Lower leg skin (tissue), 3 donors: ENCODE data around the gene IRX6.

Source experiments
- CTCF ChIP-seq, 3 donors: fragments of 450-650 bp; IDR thresholded peaks; one replicate each; pipeline ENCODE4 v1.5.1; 2016; ENCODE audit warnings: antibody characterized with exemption in 3 of 3, mild to moderate bottlenecking in 3 of 3, moderate library complexity in 2 of 3
- POLR2A ChIP-seq, 2 donors: fragments of 450-650 bp; IDR thresholded peaks; one replicate each; pipeline ENCODE4 v1.6.1; 2016 to 2017; ENCODE audit warnings: antibody characterized with exemption in 2 of 2, mild to moderate bottlenecking in 1 of 2, moderate library complexity in 1 of 2

GRCh38 chr16:55376045-55376444 is 52.0 kb downstream of the IRX6 start:
- no peak for TF ChIP-seq CTCF (IDR thresholded peaks at IDR 0.05)
- TF ChIP-seq POLR2A (IDR thresholded peaks at IDR 0.05): no peak
